Suppressor macrophage (primary cell): ENCODE data around the gene VGLL4.
A peak's percentile ranks its signal among the peaks of the same experiment; 100 is the strongest.

Experiments used
- DNase-seq, 4 experiments: peaks; one replicate each; pipeline ENCODE4 v3.0.0-alpha.2; 2020 to 2022

Gene VGLL4

GRCh38 chr3:11625376-11626083 is 18.2 kb downstream of the VGLL4 start:
- DNase-seq, result peak in 1 of 4 experiments; percentile 8

- no peak for DNase-seq
Measured at GRCh38 chr3:11624704-11625375, 18.9 kb downstream of the VGLL4 start.

GRCh38 chr3:11624161-11624560 is 19.6 kb downstream of the VGLL4 start:
- DNase-seq, result no peak

GRCh38 chr3:11622586-11623550 is 20.8 kb downstream of the VGLL4 start:
- no peak for DNase-seq

GRCh38 chr3:11621077-11621476 is 22.6 kb downstream of the VGLL4 start:
- DNase-seq, result no peak

GRCh38 chr3:11619946-11620652 is 23.6 kb downstream of the VGLL4 start:
- DNase-seq, result no peak

GRCh38 chr3:11619461-11619860 is 24.3 kb downstream of the VGLL4 start:
- no peak for DNase-seq

GRCh38 chr3:11618904-11619303 is 24.8 kb downstream of the VGLL4 start:
- DNase-seq, result no peak

- DNase-seq, result no peak
Measured at GRCh38 chr3:11616551-11616950, 27.2 kb downstream of the VGLL4 start.

GRCh38 chr3:11613851-11614487 is 29.7 kb downstream of the VGLL4 start:
- DNase-seq, result no peak

GRCh38 chr3:11613319-11613718 is 30.4 kb downstream of the VGLL4 start:
- DNase-seq, result no peak

GRCh38 chr3:11612515-11613188 is 31.1 kb downstream of the VGLL4 start:
- no peak for DNase-seq

- no peak for DNase-seq
Measured at GRCh38 chr3:11611341-11611799, 32.3 kb downstream of the VGLL4 start.

GRCh38 chr3:11610700-11611275 is 32.9 kb downstream of the VGLL4 start:
- no peak for DNase-seq

GRCh38 chr3:11610044-11610671 is 33.6 kb downstream of the VGLL4 start:
- no peak for DNase-seq

GRCh38 chr3:11609481-11609880 is 34.2 kb downstream of the VGLL4 start:
- DNase-seq, result no peak

- peak in 3 of 4 experiments; percentile 21 to 48 (median 38) for DNase-seq
Measured at GRCh38 chr3:11607816-11608215, 35.9 kb downstream of the VGLL4 start.

- DNase-seq, result no peak
Measured at GRCh38 chr3:11606865-11607440, 36.8 kb downstream of the VGLL4 start.

GRCh38 chr3:11606090-11606784 is 37.5 kb downstream of the VGLL4 start:
- no peak for DNase-seq
